ENCODE results near the gene RPL3.
"Not testable (repeated sequence)": the region's sequence is repeated elsewhere in the genome, so short reads cannot be mapped to it uniquely, and the experiment has no call there.

RPL3 gene

DNA sequence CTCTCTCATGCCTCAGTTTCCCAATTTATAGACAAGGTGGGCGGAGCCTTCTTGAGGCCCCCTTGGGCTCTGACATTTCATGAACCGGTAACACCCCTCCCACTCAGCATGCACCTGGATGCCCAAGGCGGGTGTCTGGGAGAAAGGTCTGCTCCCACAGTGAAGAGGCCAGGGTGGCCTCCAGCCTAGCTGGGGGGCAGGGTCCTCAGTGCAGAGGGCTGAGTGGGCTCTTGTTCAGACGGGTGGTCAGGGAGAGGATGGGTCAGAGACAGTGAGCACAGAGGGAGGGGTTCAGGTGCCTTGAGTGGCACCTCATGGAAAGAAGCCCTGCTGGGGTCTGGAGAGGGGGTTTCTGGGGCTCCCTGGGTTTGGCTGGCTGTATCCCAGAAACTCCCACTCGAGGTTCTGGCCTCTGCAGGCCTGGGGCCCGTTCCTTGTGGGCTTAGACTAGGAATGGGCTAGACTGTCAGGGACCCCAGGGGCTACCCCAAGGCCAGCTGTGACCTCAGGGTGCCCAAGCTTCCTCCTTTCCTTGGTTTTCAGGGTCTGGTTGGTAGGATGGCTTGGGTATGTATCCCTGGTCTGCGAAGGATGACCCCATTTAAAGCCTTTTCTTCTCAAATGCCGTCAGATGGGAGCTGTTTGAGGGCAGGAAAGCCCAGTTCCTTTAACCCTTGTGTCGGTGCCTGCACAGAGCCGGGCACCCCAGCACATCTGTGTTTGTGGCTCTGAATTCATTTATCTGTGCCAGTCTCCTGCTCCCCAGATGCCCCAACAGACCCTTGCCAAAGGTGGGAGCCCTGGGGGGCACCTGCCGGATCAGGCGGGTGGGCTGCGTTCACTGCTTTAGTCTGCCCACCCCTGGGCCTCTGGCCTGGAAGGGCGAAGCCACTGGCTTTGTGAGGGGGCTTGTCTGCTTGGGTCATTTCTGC is 31.6 kb upstream of the RPL3 start:
- no peak for DNase-seq

DNA sequence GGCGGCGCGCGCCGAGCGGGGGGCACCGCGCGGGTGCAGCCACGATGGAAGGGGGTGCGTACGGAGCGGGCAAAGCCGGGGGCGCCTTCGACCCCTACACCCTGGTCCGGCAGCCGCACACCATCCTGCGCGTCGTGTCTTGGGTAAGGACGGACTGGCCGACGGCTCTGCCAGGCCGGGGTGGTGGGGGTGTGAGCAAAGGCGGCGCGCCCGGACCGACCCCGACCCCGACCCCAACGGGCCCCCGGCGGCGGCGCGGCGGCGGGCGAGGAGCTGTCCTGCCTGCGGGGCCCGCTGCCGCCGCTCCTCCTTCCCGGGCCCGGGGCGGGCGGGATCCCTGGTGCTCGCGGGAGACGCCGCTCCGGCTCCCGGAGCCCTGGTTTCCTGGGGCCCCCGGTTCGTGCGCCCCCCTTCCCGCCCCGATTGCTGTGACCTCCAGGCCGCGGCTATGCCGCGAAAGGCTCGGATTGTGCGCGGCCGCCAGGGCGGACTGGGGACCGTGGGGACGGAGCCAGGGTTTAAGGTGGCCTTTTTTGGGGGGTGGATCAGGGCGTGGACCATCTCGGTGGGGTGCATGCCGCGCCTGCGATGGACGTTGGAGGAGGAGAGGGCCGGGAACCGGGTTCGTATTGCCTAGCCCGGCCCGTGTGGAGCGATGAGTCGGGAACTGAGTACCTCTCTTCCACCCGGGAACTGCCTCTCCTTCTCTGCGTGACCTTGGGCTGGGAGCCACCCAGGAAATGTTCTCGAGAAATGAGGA is 30.7 kb upstream of the RPL3 start, which contains the start of gene SYNGR1:
Gene SYNGR1 (plus strand): TSS at position 25 of the 760 bp plus-strand sequence. CDS start 20 bp downstream, at position 45.
- no peak for DNase-seq

DNA sequence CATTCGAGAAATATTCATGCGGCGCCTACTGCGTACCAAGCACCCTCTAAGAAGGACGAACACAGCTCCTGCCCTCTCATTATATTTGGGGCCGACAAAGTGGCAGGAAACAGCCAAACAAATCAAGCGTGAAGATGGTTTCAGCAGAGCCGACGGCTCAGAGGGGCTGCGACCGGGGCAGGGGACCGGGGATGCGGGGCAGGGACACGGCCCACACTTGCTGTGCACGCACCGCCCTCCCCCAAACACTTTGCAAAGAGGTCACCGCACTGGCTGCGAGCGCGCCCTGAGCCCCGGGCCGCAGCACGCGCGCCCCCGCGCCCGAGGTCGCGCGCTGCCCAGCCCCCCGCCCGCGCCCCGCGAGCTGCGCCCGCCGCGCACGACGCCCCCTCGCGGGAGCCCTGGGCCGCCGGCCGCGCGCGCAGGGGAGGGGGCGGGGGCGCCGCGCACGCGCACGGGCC is 30.1 kb upstream of the RPL3 start:
- no peak for DNase-seq

DNA sequence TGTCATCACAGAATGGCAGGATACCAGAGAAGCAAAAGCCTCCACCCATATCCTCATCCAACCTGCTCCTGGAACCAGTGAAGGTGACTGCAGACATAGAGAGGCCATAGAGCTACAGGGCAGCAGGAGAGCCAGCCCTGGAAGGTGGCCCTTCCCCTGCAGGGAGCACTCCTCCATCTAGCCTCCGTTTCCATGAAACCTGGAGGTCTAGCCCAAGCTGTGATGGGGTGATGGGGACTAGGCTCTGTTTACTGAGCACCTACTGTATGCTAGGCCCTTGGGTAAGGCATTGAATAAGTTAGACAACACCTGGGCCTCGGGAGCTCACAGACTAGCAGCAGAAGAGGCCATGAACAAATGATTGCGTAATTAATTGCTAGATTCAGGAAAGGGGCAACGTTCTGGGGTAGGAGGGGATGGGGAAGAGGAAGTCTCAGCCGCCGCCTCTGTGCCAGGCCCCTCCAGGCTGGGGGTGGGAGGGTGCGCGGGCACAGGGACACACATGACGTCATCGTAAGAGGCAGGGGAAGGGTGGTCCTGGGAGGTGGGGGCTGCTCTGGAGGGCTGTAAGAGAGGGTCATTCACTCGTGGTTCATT is 29.6 kb upstream of the RPL3 start:
- DNase-seq, result no peak

DNA sequence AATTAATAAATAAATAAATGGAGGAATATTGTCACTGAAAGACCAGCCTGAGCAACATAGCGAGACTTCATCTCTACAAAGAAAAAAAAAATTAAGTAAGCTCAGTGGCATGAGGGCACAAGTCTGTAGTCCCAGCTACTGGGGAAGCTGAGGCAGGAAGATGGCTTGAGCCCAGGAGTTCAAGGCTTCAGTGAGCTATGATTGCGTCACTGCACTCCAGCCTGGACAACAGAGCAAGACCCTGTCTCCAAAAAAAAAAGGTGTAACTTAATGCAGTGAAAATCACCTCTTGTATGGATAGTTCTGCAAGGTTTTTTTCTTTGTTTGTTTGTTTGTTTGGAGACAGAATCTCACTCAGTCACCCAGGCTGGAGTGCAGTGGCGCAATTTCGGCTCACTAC is 25.8 kb upstream of the RPL3 start:
- DNase-seq, result no peak

DNA sequence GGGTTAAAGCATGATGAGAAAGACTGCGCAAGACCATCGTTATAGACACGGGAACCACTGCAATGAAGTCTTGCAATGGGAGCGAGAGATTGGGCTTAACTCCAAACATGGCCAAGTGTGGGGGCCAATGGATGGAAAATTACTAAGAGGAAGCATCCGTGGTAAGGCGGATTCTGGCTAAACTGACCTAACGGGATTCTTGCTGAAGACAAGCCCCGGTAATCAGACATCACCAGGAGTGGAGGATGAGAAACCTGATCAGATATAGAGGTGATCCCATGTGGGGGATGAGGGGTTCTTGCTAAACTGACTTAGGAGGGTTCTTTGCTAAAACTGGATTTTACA is 24.6 kb upstream of the RPL3 start:
- no peak for DNase-seq

DNA sequence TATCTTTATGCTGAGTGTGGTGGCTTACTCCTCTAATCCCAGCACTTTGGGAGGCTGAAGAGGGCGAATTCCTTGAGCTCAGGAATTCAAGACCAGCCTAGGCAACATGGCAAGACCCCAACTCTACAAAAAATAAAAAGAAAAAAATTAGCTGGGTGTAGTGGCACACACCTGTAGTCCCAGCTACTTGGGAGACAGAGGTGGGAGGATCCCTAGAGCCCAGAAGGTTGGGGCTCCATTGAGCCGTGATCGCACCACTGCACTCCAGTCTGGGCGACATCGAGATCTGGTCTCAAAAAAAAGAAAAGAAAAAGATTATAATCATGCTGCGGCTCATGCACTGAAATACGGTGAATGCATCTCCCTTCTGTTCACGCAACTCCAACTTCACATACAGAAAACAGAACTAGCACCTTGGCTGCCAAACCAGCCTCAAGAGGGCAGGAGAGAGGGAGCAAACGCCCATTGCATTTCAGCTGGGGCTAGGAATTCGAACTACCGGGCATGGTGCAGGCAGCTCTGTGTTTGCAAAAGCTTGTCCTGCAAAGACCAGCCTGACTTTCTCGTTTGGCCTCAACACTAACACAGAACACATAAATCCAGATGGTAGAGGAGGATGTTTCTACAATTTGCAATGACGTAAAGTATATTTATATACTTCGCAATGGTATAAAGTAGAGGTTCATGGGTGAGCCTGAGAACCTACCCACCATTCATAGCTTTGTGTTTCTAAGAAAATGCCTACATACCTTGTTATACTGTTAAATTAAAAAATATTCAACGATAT is 24.0 kb upstream of the RPL3 start:
- DNase-seq, result peak; percentile 55

DNA sequence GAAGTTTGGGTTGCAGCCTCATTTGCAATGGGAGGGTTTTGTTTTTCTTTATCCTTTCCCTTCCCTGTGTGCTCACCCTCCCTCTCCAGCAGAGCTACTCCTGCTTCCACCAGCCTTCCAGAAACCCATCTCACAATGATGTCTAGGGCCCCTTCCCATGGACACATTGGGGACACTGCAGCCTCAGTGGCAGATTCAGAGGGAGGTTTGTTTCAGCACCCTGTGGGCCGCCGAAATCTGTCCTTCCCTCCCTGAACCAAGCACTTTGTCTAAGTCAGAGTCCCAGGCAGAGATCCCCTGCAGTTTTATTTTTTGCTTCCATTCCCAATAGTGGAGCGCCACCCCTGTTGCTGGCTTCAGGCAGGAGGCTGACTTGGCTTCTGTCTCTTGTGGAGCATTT is 21.8 kb upstream of the RPL3 start:
- no peak for DNase-seq

DNA sequence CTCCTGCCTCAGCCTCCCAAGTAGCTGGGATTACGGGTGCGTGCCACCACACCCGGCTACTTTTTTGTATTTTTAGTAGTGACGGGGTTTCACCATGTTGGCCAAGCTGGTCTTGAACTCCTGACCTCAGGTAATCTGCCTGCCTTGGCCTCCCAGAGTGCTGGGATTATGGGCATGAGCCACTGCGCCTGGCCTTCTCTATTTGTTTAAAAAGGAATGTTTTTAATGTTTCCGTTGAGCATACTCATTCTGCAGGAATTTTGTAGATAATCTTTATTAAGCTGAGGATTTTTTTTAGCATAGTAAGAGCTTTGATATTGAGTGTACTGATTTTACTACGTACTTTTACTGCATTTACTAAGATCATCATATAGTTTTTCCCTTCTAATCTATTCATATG is 20.4 kb upstream of the RPL3 start:
- not testable (repeated sequence) for DNase-seq

DNA sequence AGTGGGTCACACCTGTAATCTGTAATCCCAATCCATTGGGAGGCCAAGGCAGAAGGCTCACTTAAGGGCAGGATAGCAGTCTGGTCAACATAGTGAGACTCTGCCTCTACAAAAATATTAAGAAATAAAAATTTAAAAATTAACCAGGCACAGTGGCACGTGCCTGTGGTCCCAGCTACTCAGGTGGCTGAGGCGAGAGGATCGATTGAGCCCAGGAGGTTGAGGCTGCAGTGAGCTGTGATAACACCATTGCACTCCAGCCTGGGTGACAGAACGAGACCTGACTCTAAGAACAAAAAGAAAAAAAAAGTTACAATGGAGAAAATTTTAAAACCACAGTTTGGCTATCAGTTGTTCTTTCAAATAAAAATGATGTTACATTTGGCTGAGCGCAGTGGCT is 17.0 kb upstream of the RPL3 start:
- no peak for DNase-seq

DNA sequence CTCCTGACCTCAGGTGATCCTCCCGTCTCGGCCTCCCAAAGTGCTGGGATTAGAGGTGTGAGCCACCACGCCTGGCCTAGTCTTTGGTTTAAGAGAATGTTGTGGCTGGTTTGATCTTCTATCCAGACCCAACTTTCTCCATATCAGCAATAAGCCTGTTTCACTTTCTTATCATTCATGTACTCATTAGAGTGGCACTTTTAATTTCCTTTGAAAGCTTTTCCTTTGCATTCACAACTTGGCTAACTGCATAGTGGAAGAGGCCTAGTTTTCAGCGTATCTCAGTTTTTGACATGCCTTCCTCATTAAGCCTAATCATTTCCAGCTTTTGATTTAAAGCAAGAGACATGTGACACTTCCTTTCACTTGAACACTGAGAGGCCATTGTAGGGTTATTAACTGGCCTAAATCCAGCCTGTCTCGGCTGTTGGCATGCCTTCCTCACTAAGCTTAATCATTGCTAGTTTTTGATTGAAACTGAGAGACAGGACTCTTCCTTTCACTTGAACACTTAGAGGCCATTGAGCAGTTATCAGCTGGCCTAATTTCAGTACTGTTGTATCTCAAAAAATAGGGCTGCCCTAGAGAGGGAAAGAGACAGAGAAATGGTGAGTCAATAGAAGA is 13.1 kb upstream of the RPL3 start:
- no peak for DNase-seq

DNA sequence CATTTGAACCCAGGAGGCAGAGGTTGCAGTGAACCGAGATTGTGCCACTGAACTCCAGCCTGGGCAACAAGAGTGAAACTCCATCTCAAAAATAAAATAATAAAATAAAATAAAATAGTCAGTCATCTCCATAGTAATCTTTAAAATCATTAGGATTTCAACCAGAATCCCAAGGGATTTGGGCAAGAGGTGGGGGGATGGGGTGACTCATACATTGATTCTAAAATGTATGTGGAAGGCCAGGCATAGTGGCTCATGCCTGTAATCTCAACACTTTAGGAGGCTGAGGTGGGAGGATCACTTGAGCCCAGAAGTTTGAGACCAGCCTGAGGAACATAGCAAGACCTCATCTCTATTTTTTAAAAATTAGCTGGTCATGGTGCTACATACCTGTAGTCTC is 11.1 kb upstream of the RPL3 start:
- not testable (repeated sequence) for DNase-seq

DNA sequence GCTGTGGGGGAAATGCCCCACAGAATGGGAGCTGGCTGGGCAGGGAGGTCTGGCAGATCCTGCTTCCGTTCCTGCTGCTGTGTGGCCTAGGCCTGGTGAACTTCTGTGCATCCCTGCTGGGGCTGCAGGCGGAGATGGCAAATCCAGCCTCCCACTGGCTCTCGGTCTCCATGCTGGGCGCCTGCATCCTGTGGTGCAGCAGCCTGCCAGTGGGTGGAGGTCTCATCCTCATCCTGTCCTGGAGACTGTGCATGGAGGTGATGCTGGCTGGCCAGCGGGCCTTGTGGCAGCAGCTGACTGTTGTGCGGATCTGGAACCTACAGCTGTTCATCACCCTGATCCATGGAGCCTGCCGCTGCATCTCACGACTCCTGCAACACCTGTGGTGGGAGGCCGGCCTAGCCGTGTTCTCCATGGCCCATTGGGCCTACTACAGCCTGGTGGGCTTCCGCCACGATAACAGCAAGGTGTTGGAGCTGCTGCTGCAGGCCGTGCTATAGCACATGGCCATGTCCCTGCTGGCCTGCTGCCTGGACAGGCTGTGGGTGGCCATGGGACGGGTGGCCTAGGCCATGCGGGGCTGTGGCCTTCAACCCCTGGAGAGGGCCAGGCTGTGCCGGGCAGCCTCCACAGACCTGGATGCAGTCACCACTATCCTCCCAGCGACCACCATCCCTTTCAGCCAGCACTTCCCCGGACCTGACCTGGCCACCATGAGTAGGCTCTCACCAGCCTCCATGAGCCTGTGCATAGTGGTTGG is 8.8 kb upstream of the RPL3 start:
- no peak for DNase-seq

DNA sequence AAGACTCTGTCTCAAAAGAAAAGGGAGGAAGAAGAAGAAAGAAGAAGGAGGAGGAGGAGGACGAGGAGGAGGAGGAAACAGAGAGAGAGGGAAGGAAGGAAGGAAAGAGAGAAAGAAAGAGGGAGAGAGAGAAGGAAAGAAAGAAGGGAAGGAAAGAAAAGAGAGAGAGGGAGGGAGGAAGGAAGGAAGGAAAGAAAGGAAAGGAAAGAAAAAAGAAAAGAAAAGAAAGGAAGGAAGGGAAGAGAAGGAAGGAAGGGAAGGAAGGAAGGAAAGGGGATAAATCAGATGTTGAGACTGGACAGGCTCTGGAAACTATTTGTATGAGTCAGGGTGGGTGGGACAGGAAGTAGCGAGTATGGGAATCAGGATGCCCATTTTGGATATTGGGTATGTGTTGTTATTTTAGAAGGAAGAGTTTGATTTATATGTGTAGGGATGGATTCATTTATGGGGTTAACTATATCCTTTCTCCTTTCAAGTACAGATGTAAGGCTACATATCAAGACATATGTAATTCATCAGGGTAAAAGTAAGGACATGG is 6.0 kb upstream of the RPL3 start:
- no peak for DNase-seq

DNA sequence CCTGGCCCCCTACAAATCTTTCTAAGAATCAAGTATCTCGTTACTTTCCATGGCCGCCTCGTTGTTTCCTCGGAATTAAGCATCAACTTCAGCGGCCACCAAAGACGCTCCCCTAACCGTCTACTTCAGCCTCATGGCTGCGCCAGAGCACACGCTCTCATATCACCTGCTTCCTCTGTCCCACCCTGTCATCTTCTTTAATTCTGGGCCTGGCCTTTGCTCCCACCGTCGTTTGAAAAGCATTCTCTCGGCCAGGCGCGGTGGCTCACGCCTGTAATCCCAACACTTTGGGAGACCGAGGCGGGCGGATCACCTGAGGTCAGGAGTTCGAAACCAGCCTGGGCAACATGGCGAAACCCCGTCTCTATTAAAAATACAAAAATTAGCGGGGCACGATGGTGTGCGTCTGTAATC is 1.2 kb upstream of the RPL3 start:
- not testable (repeated sequence) for DNase-seq

DNA sequence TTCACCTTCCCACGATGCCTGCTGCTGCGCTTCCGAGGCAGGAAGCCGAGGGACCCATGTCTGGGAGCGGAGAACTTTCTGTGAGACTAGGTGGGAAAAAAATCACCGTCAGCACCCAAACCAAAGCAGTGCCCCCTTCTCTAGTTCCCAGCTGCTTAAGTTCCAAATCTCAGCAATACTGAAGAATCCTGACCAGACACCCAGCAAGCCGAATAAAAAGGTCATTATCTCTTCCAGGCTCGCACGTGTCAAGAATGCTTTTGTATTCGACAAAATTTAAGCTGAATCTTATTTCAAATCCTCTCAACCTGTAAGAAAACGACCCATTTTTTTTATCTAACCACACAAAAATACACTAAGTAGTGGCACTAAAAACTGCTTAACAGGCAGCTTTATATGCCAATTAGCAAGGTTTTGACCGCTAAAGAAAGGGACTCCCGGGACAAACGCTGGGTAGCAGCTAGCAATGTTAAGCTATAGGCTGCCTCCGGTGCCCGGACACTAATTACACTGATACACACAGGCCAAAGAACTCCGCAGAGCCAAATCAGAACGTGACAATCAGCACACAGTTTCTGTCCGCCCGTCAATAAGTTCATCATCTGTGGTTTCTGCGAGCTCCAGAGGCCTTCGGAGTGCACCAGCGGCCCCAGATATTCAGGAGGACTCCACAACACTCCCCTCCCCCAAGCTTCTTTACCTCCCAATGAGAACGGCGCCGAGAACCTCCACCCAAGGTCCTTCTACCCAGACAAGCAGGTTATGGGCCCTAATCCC is 728 bp downstream of the RPL3 start:
- DNase-seq, result peak; percentile 37

DNA sequence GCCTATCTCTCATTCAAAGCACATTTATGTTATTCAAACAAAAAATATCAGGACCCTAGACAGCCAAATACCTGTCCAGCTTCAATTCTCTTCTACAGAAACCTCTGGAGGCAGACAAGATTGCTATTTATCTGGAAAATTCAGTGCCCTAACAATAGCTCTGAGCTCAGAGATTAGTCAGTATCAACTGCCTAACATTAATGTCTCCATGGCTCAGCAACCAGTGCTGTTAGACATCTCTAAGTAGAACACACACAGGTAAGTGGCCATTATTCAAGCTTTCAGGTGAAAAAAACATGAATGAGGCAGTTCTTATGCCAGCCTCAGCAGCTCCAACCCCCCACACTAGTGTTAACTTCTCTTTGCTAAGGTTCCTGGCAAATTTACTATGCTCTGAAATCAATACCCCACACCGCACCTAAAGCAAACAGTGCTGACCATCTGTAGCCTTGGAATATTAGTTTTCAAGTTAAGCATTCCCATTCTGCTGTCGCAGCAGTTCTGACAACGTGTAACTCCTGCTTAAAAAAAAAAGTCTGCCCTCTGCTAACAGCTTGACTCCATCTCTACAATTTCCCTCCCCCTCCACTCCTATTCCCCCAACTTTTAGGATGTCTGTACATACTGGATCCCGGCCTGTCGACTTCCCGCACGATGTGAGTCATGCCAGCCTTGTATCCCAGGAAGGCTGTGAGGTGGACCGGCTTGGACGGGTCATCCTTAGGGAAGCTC is 1.5 kb downstream of the RPL3 start:
- DNase-seq, result no peak

DNA sequence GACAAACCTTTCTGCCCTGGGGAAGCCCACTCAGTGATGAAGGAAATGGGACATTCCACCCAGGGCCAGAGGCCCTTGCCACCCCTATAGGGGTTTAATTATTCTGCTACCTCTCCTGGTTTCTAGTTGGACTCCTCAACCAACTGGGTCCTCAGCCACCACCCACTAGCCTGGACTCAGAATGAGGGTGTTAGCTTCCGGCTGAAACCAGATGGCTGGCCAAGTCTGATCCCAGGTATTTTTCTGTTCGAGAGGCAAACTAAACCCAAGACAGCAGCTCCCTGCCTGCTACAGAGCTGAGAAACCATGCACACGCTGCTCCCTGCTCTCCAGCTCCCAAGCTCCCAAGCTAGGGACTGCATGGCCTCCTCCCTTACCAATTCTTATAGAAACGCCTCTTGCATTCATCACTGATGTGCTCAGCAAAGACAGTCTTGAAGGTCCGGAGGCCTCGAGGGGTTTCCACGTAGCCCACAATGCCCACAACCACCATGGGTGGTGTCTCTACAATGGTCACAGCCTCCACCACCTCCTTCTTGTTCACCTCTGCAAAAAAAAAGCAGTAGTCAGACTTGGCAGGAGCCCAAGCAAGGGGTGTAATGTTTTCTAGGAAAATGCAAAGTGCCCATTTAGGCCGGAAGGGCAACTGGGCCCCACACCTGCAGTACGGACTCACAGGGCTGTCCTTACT is 2.2 kb downstream of the RPL3 start:
- peak; percentile 65 for DNase-seq

All from CD4-positive, alpha-beta T cell treated with Interleukin-4 for 4 hours (primary cell).